Neural progenitor cell (in vitro differentiated cells): Measurements from ENCODE around the gene ATRN. TPM values are rescaled to one million over a fixed set of nuclear protein-coding genes. Genes with fewer than 3 reads are reported as not detected.

ENCODE experiments used
- DNase-seq: peaks from one replicate; pipeline ENCODE4 v3.0.0-alpha.2; 2016; ENCODE audit warnings: low spot score
- H2AFZ ChIP-seq: fragments of 200-600 bp; sonication (generic); replicated peaks from 2 replicates; pipeline ENCODE4 v1.6.1; 2016; ENCODE audit warnings: antibody characterized with exemption
- H3F3A ChIP-seq: fragments of 200-600 bp; sonication (generic); 2 replicates; pipeline ENCODE4 v1.6.1; 2016; ENCODE audit warnings: antibody characterized with exemption, low read depth
- H3K27ac ChIP-seq: fragments of 200-600 bp; sonication (generic); 2 replicates; pipeline ENCODE4 v1.5.1; 2016; ENCODE audit warnings: mild to moderate bottlenecking
- H3K27me3 ChIP-seq: fragments of 200-600 bp; sonication (generic); 2 replicates; pipeline ENCODE4 v1.6.1; 2016; ENCODE audit warnings: mild to moderate bottlenecking, moderate library complexity
- H3K36me3 ChIP-seq: fragments of 200-600 bp; sonication (generic); 2 replicates; pipeline ENCODE4 v1.5.1; 2016
- H3K4me1 ChIP-seq: fragments of 200-600 bp; sonication (generic); 2 replicates; pipeline ENCODE4 v1.6.1; 2016; ENCODE audit warnings: mixed run types
- H3K4me2 ChIP-seq: fragments of 200-600 bp; sonication (generic); 2 replicates; pipeline ENCODE4 v1.6.1; 2016
- H3K4me3 ChIP-seq: fragments of 200-600 bp; sonication (generic); 2 replicates; pipeline ENCODE4 v1.5.1; 2016
- H3K79me2 ChIP-seq: fragments of 200-600 bp; sonication (generic); 2 replicates; pipeline ENCODE4 v1.6.1; 2016; ENCODE audit warnings: low read depth
- H3K9ac ChIP-seq: fragments of 200-600 bp; sonication (generic); 2 replicates; pipeline ENCODE4 v1.6.1; 2016
- H3K9me3 ChIP-seq: fragments of 200-600 bp; sonication (generic); 2 replicates; pipeline ENCODE4 v1.5.1; 2016; ENCODE audit warnings: low read depth
- H4K20me1 ChIP-seq: fragments of 200-600 bp; sonication (generic); 2 replicates; pipeline ENCODE4 v1.6.1; 2016; ENCODE audit warnings: low read depth
- H3K27ac Mint-ChIP-seq: 3 replicates; pipeline ENCODE4 v1.8.0; 2021; ENCODE audit warnings: mixed read lengths
- H3K27me3 Mint-ChIP-seq: 2 replicates; pipeline ENCODE4 v1.8.0; 2022; ENCODE audit warnings: low read depth, mild to moderate bottlenecking, inconsistent platforms, moderate library complexity, mixed read lengths; ENCODE audit not compliant: insufficient read depth
- H3K36me3 Mint-ChIP-seq: 3 replicates; pipeline ENCODE4 v1.8.0; 2021; ENCODE audit warnings: mixed read lengths
- H3K4me1 Mint-ChIP-seq: 3 replicates; pipeline ENCODE4 v1.8.0; 2021; ENCODE audit warnings: mixed read lengths
- H3K4me3 Mint-ChIP-seq: 3 replicates; pipeline ENCODE4 v1.8.0; 2021; ENCODE audit warnings: mild to moderate bottlenecking, moderate library complexity, mixed read lengths
- H3K9me3 Mint-ChIP-seq: 3 replicates; pipeline ENCODE4 v1.8.0; 2020; ENCODE audit warnings: mixed read lengths
- EZH2 ChIP-seq: fragments of 200-600 bp; sonication (generic); IDR thresholded peaks from 2 replicates; pipeline ENCODE4 v1.6.1; 2017; ENCODE audit warnings: antibody characterized with exemption, mild to moderate bottlenecking, moderate library complexity
- EZH2phosphoT487 ChIP-seq: fragments of 200-600 bp; sonication (generic); IDR thresholded peaks from 2 replicates; pipeline ENCODE4 v1.6.1; 2017; ENCODE audit warnings: antibody characterized with exemption
- total RNA-seq: library from RNA; depleted of rRNA; stranded (reverse); fragments of >200 nt; gene quantifications from 2 replicates; pipeline ENCODE4 v1.2.3, GENCODE V29; 2015; ENCODE audit warnings: low replicate concordance
- TF ChIP-seq, protein P1 (sequence below): fragments of 200-600 bp; sonication (generic); IDR thresholded peaks from 2 replicates; pipeline ENCODE4 v1.5.1; 2017; ENCODE audit warnings: antibody characterized with exemption, mild to moderate bottlenecking

Gene ATRN
- total RNA-seq, 1 donor from 2014 or later: 36.8 TPM

DNA sequence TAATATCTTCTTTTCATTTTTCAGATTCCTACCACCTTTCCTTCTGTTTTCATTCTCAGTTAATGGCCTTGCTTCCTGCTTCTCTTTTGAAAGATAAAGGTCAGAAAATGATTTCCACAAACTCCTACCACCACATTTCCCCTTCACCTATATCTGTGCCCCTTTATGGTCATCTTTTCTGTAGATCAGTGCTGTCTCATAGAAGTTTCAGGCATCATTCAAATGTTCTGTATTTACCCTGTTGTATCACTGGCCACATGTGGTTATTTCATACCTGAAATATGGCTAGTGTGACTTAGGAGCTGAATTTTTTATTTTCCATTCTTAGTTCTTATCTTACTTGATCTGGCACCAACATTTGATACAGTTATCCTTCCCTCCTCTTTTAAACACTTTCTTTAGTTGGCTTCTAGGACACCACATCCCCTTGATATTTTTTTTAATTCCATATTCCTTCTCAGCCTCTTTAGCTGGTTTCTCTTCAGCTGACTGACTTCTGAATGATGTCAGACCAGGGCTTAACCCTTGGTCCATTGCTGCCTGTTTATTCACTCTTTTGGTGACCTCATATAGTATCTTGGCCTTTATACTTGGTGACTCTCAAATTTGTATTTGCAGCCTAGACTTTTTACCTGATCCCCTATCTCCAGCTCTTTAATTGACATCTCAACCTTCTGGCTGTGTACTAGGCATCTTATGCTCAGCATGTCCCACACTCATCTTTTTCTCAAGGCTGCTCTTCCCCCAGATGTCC is 81.0 kb downstream of the ATRN start:
- Histone ChIP-seq H4K20me1 (peaks cover under 1% of the 10 kb centered on the region), H3K79me2 (no peaks in the 10 kb centered on the region), H3K9ac (no peak overlapping the region), H3K36me3 (no peaks in the 10 kb centered on the region), H3K4me1 (no peaks in the 10 kb centered on the region), H2AFZ (no peak overlapping the region), H3F3A (peaks cover 2% of the 10 kb centered on the region), H3K4me3 (no peak overlapping the region), H3K4me2 (no peak overlapping the region), H3K27ac (no peak overlapping the region), H3K9me3 (no peaks in the 10 kb centered on the region), H3K27me3 (no peaks in the 10 kb centered on the region)
- Mint-ChIP-seq H3K9me3 (no peaks in the 10 kb centered on the region), H3K36me3 (peaks cover 2% of the 10 kb centered on the region), H3K4me1 (no peaks in the 10 kb centered on the region), H3K27me3 (no peaks in the 10 kb centered on the region), H3K27ac (no peak overlapping the region), H3K4me3 (no peak overlapping the region)
- no peak for DNase-seq
- TF ChIP-seq EZH2 (no peak), EZH2phosphoT487 (no peak)
- TF ChIP-seq, protein P1, sequence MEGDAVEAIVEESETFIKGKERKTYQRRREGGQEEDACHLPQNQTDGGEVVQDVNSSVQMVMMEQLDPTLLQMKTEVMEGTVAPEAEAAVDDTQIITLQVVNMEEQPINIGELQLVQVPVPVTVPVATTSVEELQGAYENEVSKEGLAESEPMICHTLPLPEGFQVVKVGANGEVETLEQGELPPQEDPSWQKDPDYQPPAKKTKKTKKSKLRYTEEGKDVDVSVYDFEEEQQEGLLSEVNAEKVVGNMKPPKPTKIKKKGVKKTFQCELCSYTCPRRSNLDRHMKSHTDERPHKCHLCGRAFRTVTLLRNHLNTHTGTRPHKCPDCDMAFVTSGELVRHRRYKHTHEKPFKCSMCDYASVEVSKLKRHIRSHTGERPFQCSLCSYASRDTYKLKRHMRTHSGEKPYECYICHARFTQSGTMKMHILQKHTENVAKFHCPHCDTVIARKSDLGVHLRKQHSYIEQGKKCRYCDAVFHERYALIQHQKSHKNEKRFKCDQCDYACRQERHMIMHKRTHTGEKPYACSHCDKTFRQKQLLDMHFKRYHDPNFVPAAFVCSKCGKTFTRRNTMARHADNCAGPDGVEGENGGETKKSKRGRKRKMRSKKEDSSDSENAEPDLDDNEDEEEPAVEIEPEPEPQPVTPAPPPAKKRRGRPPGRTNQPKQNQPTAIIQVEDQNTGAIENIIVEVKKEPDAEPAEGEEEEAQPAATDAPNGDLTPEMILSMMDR: no peak

DNA sequence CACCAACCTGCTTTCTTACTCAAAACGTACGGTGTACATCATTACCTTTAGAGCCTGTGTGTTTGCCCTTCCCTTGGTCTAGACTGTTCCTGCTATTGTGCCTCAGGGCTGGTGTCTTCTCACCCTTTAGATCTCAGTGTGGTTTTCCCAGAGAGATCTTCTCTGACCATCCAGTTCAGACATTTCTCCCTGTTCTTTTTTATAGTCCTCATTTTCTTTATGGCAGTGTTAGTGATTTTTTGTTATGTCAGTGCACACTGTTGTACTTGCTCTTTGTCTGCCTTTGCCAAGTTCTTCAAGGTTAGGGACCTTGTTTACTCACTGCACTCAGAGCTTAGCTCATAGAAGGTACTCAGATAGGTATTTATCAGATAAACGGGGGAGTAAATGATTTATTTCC is 82.8 kb downstream of the ATRN start:
- Histone ChIP-seq H3F3A (peaks cover 10% of the 10 kb centered on the region), H3K79me2 (no peaks in the 10 kb centered on the region), H3K4me3 (no peak overlapping the region), H3K27me3 (no peaks in the 10 kb centered on the region), H3K9me3 (no peaks in the 10 kb centered on the region), H3K4me2 (no peak overlapping the region), H3K9ac (no peak overlapping the region), H3K4me1 (no peaks in the 10 kb centered on the region), H2AFZ (no peak overlapping the region), H4K20me1 (peaks cover 5% of the 10 kb centered on the region), H3K36me3 (no peaks in the 10 kb centered on the region), H3K27ac (no peak overlapping the region)
- Mint-ChIP-seq H3K27me3 (no peaks in the 10 kb centered on the region), H3K4me3 (no peak overlapping the region), H3K9me3 (no peaks in the 10 kb centered on the region), H3K27ac (no peak overlapping the region), H3K36me3 (no peaks in the 10 kb centered on the region), H3K4me1 (no peaks in the 10 kb centered on the region)
- no peak for DNase-seq
- no peak for TF ChIP-seq EZH2
- TF ChIP-seq, protein P1: no peak

- Histone ChIP-seq H3F3A (peaks cover 12% of the 10 kb centered on the region), H3K4me1 (no peaks in the 10 kb centered on the region), H3K4me3 (no peak overlapping the region), H3K79me2 (no peaks in the 10 kb centered on the region), H3K27me3 (no peaks in the 10 kb centered on the region), H3K36me3 (no peaks in the 10 kb centered on the region), H2AFZ (no peak overlapping the region), H3K4me2 (no peak overlapping the region), H3K27ac (no peak overlapping the region), H3K9me3 (no peaks in the 10 kb centered on the region), H3K9ac (no peak overlapping the region), H4K20me1 (peaks cover 5% of the 10 kb centered on the region)
- no peak overlapping the region for H3K27ac Mint-ChIP-seq
- no peak for TF ChIP-seq EZH2phosphoT487
- TF ChIP-seq EZH2: no peak
- TF ChIP-seq, protein P1: no peak
- H3K9me3 Mint-ChIP-seq: no peaks in the 10 kb centered on the region
- no peaks in the 10 kb centered on the region for H3K27me3 Mint-ChIP-seq
- no peak for DNase-seq
- no peak overlapping the region for H3K4me3 Mint-ChIP-seq
- H3K4me1 Mint-ChIP-seq: no peaks in the 10 kb centered on the region
- peaks cover 3% of the 10 kb centered on the region for H3K36me3 Mint-ChIP-seq
Measured at GRCh38 chr20:3557237-3557785, 86.5 kb downstream of the ATRN start.
